HG02588 (cell line): Measurements from ENCODE around the gene PHTF1.
"Not testable (repeated sequence)": the region's sequence is repeated elsewhere in the genome, so short reads cannot be mapped to it uniquely, and the experiment has no call there.

Experiments
- ATAC-seq: cut with Tn5 transposase; IDR thresholded peaks from one replicate; pipeline ENCODE4 v1.9.1; 2021; ENCODE audit warnings: mild to moderate bottlenecking, moderate library complexity; ENCODE audit not compliant: unreplicated experiment

Gene PHTF1

DNA sequence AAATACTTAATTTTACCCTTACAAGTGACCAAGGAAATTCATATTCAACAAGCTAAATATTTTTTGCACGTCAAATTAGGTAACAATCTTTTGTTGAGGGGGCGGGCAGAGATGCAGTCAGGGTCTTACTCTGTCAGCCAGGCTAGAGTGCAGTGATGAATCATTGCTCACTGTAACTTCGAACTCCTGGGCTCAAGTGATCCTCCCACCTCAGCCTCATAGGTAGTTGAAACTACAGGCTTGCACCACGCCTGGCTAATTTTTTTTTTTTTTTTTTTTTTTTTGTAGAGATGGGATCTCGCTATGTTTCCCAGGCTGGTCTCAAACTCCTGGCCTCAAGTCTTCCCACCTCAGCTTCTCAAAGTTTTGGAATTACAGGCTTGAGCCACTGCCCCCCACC, 26.5 kb downstream of the PHTF1 start:
- no peak for ATAC-seq

DNA sequence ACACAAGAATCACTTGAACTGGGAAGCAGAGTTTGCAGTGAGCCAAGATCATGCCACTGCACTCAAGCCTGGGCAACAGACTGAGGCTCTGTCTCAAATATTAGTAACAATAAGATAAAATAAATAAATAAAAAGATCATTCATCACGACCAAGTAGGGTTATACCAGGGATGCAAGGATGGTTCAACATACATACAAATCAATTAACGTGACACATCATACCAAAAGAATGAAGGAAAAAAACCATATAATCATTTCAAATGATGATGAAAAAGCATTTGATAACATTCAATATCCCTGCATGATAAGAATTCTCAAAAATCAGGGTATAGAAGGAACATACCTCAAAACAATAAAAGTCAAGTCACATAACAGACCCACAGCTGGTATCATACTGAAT, 38.3 kb downstream of the PHTF1 start:
- no peak for ATAC-seq

DNA sequence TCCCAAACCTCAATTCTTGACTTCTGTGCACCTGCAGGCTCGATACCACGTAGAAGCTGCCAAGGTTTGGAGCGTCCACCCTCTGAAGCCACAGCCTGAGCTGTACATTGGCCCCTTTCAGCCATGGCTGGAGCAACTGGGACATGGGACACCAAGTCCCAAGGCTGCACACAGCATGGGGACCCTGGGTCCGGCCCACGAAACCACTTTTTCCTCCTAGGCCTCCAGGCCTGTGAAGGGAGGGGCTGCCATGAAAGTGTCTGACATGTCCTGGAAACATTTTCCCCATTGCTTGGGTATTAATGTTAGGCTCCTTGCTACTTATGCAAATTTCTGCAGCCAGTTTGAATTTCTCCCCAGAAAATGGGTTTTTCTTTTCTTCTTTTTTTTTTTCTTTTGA, 40.7 kb downstream of the PHTF1 start:
- not testable (repeated sequence) for ATAC-seq

DNA sequence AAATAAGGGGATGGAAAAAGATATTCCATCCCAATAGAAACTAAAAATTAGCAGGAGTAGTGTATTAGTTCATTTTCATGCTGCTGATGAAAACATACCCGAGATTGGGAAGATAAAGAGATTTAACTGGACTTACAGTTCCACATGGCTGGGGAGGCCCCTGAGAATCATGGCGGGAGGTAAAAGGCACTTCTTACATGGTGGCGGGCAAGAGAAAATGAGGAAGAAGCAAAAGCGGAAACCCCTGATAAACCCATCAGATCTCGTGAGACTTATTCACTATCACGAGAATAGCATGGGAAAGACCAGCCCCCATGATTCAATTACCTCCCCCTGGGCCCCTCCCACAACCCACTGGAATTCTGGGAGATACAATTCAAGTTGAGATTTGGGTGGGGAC, 41.8 kb downstream of the PHTF1 start:
- ATAC-seq, result not testable (repeated sequence)

DNA sequence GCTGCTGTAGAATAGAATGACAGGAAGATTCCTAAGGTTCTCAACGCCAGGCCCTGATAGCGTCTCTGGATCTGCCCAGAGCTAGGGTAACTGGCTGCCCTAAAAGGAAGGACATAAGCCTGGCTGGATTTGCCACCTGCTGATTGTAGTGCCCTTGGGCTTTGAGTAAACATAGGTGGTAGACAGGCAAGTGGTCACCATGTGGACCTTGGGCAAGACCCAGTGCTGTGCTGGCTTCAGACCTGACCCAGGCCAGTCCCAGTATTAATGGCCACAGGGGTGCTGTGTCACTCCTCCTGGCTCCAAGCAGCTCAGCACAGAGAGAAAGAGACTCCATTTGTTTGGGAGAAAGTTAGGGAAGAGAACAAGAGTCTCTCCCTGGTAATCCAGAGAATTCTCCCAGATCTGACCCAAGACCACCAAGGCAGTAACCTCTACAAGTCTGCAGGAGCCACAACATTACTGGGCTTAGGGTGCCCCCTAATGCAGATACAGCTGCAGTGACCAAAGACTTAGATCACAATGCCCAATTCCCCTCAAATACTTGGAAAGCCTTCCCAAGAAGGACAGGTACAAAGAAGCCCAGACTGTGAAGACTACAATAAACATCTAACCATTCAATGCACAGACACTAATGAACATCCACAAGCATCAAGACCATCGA, 44.5 kb downstream of the PHTF1 start:
- ATAC-seq, result no peak

DNA sequence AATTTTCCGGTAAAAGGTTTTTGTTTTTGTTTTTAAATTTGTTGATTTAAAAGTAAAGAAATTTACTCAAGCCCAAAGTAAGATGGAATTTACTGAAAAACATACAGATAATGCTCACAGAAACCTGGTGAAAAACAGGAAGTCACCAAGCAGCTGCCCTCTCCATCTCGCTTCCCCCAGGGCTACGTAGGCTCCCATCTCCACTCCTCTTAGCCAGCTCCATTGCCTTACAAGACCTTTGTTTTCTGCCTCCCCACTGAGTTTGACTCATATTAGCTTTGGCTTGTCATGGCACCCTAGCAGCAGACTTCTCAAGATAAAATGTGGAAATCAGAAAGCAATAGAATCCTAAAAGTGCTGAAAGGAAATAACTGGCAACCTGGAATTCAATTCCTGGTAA, 57.9 kb downstream of the PHTF1 start:
- no peak for ATAC-seq

DNA sequence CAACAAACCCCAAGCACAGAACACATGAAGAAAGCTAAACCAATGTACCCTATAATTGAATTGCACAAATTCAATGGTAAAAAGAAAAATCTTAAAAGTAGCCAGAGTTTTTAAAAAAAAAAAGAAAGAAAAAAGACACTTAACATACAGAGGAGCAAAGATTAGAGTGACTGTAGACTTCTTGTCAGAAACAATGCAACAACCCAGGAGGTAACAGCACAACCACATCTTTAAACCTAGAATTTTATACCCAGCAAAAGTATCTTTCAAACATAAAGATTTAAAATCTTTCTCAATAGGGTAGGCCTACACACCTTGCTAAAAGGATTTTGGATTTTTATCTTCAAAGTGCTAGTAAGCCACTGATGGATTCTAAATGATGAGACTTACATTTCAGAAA, 64.4 kb downstream of the PHTF1 start:
- no peak for ATAC-seq

DNA sequence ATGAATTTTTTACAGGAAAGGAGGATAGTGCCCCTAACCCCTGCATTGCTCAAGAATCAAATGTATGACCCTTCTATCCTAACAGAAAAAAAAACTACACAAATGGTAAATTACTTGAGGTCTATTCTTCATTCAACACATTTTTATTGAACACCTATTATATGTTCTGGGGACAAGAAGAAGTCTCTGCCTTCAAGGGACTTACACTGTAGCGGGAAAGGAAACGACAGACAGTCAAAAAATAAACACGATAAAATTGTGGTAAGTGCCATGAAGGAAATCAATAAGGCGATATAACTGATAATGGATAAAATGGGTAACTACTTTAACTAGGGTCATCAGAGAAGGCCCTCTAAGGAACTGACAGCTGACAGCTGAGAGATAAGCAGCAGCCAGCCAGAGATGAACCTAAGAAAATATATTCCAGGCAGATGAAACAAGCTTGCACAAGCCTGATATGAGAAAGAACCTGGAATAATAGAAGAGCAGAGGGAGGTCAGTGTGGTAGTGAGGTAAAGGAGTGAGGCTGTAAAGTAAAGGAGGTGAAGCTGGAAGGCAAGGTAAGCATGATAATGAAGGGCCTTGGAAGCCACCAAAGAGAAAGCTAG, 66.4 kb downstream of the PHTF1 start:
- no peak for ATAC-seq

DNA sequence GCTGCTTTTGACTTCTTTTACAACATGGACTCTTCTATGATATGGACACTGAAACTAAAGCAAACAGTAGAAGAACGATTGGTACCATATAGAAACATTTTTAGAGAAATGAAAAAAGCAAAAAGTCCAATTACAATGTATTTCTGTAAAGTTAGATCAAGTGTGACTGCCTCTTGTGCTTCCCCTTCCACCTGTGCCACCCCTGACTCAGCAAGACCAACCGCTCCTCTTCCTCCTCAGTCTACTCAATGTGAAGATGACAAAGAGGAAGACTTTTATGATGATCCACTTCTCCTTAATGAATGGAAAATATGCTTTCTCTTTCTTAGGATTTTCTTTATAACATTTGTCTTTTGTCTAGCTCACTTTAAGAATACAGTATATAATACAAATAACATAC, 66.9 kb downstream of the PHTF1 start:
- no peak for ATAC-seq

DNA sequence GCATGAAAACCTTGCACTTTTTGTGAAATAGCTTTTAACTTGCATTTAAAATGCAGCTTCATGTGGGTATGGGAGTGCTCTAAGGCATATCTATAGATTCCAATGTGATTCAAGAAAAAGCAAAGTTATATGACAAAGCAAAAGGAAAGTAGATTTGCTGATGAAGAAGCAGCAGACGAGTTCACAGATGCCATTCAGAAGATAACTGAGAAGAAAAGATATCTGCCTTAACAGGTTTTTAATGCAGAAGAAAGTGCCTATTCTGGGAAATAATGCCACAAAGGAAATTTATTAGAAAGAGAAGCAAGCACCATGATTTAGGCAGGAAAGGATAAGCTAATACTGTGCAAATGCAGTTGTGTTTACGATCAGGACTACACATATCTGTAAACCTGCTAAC, 68.1 kb downstream of the PHTF1 start:
- ATAC-seq, result no peak

DNA sequence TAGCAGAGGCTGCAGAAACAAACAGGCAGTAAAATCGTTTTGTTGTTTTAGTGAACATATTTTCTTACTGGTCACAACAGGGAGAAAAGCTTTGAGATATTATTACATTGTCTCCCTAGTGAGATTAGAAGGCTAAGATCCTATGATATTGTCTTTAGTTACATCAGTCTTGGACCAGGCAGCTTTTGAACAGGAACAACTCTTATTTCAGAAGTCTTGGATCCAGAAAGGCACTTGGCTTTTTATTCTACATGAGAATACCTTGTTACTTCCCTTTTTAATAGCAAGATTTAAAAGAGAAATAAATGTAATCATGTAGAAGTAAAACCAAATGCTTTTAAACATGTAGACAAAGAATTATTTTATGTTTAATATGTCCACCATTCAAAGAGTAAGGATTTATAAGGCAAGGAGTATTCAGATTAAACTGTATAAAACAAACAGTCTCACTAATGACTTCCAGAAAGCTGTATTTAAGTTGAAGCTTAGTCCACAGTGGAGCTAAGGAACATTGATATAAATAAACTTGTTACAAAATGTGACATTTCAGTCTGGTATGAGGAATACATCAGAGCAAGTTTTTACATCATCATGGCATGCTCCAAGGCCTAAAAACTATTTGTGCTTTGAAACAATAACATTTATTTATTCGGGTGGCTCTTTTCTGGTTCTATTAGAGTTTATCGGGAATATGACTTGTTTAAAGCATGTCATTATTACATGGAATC, 72.2 kb downstream of the PHTF1 start:
- ATAC-seq, result no peak

DNA sequence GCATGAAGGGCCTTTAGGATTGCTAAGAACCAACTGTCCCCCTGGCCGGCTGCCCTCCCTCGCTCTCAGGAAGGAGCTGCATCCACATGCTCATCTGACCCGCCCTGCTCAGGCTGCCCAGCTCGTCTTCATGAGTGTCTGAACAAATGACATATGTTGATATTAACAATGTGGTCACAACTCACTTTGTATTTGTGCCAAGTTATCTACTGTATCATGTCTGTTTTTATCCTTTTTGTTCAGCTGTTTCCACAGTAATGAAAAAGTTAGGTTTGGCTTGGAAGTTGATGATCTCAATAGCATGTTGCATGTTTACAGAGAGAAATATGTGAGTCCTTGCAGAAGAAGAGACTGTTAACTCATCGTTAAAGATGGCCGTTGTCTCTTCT, 75.1 kb downstream of the PHTF1 start:
- ATAC-seq, result no peak

DNA sequence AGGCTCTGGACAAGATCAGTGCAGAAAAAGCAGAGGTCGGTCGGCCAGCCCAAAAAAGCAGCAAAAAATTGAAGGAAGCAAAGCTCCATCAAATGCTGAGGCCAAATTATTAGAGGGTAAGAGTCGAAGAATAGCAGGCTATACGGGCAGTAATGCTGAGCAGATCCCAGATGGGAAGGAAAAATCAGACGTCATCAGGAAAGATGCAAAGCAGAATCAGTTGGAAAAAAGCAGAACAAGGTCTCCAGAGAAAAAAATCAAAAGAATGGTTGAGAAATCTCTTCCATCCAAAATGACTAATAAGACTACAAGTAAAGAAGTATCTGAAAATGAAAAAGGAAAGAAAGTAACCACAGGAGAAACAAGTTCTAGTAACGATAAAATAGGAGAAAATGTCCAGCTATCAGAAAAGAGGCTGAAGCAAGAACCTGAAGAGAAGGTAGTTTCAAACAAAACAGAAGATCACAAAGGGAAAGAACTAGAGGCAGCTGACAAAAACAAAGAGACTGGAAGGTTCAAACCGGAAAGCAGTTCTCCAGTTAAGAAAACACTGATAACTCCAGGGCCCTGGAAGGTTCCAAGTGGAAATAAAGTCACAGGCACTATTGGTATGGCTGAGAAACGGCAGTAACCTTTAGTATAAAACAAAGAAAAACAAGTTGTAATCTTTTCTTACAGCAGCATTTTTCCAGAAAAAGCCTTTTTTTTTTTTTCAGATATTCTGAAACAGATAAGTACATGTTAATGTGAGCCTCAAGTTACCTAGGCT, 75.7 kb downstream of the PHTF1 start:
- no peak for ATAC-seq

DNA sequence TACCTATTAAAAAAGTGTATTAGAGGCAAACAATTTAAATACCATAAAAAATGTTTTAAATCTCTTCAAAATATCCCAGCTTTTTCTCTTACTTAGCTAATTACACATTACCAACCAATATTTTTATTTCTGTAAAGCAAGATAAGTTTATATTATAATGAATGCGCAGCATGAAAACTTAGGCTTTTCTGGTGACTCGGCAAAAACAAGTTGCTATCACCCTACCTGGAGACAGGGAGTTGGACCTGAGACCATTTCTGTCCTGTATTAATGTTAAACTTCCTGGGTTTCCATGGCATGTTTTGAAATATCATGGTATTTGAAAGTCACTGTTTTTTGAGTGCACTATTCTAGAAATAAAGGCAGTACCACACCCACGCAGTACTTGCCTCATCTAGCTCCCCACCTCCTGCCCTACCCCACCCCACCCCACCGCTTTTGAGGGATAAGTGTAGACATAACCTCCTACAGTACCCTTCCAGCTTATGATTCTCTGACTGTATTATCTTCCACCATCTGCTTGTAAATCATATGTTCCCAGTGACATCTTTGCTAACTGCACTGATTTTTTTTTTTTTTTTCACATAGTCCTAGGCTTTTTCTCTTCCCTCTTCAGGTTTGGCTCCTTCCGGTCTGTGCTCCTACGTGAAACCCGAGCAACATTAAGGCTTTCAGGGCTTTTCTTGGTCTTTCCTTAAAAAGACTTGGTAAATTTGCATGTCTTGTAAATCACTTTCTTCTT, 77.5 kb downstream of the PHTF1 start:
- no peak for ATAC-seq

DNA sequence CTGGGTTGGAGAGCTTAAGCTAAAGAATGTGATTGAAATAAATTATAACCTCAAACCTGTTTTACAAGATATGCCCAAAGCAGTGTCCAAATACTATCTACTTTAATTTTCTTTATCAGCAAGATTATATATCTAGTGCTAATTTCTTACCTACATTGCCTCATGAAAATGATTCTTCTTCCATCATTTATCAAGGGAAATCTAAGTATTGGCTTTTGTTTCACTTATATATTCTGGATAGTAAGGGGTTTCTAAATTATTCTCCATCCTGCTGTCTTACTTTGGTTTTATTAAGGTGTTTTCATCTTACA, 81.2 kb downstream of the PHTF1 start:
- no peak for ATAC-seq

DNA sequence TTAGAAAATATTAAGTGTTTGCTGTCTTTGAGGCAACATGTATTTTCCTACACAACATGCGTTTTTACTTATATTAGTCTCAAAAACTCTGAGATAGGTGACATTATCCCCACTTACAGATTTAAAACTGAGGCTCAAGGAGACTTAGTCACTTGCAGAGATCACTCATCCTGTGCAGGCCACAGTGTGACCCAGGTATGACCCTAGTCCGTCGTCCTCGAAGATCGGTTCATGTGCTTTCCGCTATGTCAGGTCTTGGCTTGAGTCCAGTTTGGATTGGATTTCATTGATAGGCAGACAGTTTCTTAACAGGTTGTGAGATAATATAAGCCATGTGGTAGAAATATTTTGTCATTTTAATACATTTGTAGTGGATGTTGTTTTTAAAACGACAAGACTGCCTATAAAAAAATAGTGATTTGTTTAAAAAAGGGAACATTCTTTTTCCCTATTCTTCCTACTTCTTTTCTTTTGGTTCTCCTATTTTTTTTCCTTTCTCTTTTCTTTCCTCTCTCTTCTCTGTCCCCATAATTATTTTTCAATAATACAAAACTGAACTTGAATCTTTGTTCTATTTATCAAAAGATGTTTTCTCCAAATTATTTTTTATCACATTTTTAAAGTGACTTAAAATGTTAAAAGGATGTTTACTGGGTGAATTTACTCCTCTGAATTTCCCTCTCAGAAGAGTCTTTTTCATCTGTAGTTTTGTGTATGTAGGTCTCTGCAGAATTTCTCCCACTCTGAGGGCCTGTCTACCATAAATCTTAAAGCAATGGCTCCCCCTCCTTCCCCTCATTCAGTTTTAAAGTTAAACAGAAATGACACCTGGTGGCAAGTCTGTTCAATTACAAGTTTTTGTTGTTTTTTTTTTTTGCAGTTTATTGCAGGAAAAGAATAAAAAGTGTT, 81.8 kb downstream of the PHTF1 start:
- no peak for ATAC-seq

DNA sequence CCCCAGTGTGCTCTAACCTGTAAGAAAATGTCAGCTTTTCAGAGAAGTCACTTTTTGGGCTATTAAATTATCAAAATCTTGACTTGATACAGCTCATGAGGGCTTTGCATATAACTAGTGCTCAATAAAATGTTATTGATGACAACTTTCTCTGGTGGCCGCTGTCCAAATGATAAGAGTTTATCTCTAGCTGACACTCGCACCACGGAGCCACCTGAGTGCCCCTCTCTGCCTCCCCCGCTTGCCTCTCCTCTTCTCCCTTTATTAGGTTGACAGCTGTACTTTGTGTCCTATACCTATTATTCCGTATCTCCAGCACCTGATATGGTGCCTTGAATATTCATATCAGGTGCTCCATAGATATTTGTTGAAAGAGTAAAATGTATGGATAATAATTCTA, 82.8 kb downstream of the PHTF1 start:
- no peak for ATAC-seq

DNA sequence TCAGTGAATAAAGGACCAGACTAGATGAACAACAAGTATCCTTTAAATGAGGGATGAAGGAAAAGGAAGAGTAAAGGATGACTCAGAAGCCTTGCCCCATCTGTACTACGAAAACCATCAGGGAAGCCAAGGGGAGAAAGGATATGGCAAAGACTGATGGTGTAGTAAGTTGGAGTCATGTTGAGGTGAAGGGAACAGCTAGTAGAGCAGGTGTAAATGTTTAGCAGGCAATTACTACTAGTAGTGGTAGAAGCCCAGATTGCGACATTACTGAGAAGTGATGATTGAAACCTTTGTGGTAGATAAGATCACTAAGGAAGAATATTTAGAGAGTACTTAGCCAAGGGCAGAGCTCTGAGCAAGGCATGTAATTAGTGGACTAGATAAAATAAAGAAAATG, 84.0 kb downstream of the PHTF1 start:
- ATAC-seq, result no peak

DNA sequence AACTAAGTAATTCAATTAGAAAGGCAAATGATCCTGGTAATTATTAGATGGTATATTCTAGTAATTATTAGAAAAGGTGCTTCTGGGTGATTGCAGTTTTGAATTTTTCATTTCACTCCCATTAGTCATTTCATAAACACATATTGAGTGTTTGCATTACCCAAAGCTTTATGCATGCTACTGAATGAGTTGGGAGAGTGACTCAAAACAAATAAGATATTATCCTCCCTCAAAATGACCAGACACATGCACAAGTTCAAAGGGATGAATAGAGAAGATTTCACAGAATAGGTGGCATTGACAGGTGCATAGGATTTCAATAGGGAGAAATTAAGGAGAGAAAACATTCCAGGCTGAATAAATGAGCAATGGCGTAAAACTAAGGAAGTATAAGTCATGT, 84.7 kb downstream of the PHTF1 start:
- no peak for ATAC-seq

DNA sequence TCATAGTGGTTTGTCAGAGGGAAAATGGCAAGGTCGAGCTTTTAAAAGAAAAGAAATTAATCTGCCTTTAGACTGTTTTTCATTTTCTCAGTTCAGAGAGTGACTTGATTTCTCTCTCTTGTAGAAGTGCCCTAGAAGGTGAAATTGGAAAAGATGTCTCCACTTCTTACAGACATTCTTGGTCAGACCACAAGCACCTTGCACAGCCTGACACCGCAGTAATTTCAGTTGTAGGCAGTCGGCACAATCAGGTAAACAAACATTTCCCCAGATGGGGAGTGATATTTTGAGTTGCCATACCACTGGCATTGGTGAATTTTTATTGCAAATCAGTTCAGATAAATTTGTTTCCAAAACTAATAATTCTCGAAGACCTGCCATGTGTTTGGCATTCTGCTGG, 86.8 kb downstream of the PHTF1 start:
- no peak for ATAC-seq
